Kidney tubule cell (primary cell): ENCODE data around the gene DYNC1LI1.

ENCODE experiments used
- DNase-seq: peaks from one replicate; pipeline ENCODE4 v3.0.0-alpha.2; 2018; ENCODE audit warnings: low spot score

Gene DYNC1LI1

GRCh38 chr3:32492684-32493436 is 77.8 kb downstream of the DYNC1LI1 start:
- DNase-seq, result no peak

GRCh38 chr3:32488474-32489008 is 82.1 kb downstream of the DYNC1LI1 start:
- DNase-seq, result no peak

- no peak for DNase-seq
Observed at GRCh38 chr3:32487781-32488473, 82.7 kb downstream of the DYNC1LI1 start.

- DNase-seq, result no peak
Observed at GRCh38 chr3:32484436-32484835, 86.2 kb downstream of the DYNC1LI1 start.

- no peak for DNase-seq
Observed at GRCh38 chr3:32483772-32484171, 86.9 kb downstream of the DYNC1LI1 start.

GRCh38 chr3:32482693-32483092 is 88.0 kb downstream of the DYNC1LI1 start:
- DNase-seq, result no peak

GRCh38 chr3:32481791-32482631 is 88.6 kb downstream of the DYNC1LI1 start:
- no peak for DNase-seq

- DNase-seq, result no peak
Observed at GRCh38 chr3:32480604-32481003, 90.1 kb downstream of the DYNC1LI1 start.
